ENCODE results near the gene SPAG16.

- no peak for TF ChIP-seq SNAI2 (CRISPR knock-in tag; IDR thresholded peaks at IDR 0.05)
- no peak for TF ChIP-seq ZFP3 (CRISPR knock-in tag; IDR thresholded peaks at IDR 0.05)
- no peak for TF ChIP-seq ZFP30 (CRISPR knock-in tag; IDR thresholded peaks at IDR 0.05)
Observed at GRCh38 chr2:214038186-214038585, 753.9 kb downstream of the SPAG16 start.
